Measurements from ENCODE around the gene INPP5A.
"Not testable (repeated sequence)": the region's sequence is repeated elsewhere in the genome, so short reads cannot be mapped to it uniquely, and the experiment has no call there.

Gene INPP5A

GRCh38 chr10:132764108-132764507 is 226.5 kb downstream of the INPP5A start:
- DNase-seq (ENCODE audit: low read depth) = no peak
- no peak overlapping the region for H3K4me3 ChIP-seq (ENCODE audit: low read length)
- no peak for TF ChIP-seq CTCF (conservative IDR thresholded peaks at IDR 0.05; ENCODE audit: low read depth, low read length)

GRCh38 chr10:132765435-132765834 is 227.8 kb downstream of the INPP5A start:
- TF ChIP-seq CTCF (conservative IDR thresholded peaks at IDR 0.05; ENCODE audit: low read depth, low read length) = no peak
- DNase-seq (ENCODE audit: low read depth) = no peak
- no peak overlapping the region for H3K4me3 ChIP-seq (ENCODE audit: low read length)

GRCh38 chr10:132766291-132766690 is 228.7 kb downstream of the INPP5A start:
- TF ChIP-seq CTCF (conservative IDR thresholded peaks at IDR 0.05; ENCODE audit: low read depth, low read length) = no peak

GRCh38 chr10:132768346-132769248 is 231.0 kb downstream of the INPP5A start:
- no peak for DNase-seq (ENCODE audit: low read depth)
- no peak overlapping the region for H3K4me3 ChIP-seq (ENCODE audit: low read length)
- TF ChIP-seq CTCF (conservative IDR thresholded peaks at IDR 0.05; ENCODE audit: low read depth, low read length) = no peak

More at GRCh38 chr10:132766291-132766690, 228.7 kb downstream of the INPP5A start:
- H3K4me3 ChIP-seq (ENCODE audit: low read length) = no peak overlapping the region
- DNase-seq (ENCODE audit: low read depth) = no peak

GRCh38 chr10:132770061-132771021 is 232.8 kb downstream of the INPP5A start:
- no peak overlapping the region for H3K4me3 ChIP-seq (ENCODE audit: low read length)
- TF ChIP-seq CTCF (conservative IDR thresholded peaks at IDR 0.05; ENCODE audit: low read depth, low read length) = no peak
- no peak for DNase-seq (ENCODE audit: low read depth)

- H3K4me3 ChIP-seq (ENCODE audit: low read length); DNase-seq (ENCODE audit: low read depth): not testable (repeated sequence)
These were observed 235.2 kb downstream of the INPP5A start for GRCh38 chr10:132772816-132773215.

GRCh38 chr10:132774181-132774901 is 236.8 kb downstream of the INPP5A start:
- no peak overlapping the region for H3K4me3 ChIP-seq (ENCODE audit: low read length)
- DNase-seq (ENCODE audit: low read depth) = no peak
- TF ChIP-seq CTCF (conservative IDR thresholded peaks at IDR 0.05; ENCODE audit: low read depth, low read length) = no peak
